Testis (tissue), 3 donors: ENCODE data around the gene METTL25. TPM values are rescaled to one million over a fixed set of nuclear protein-coding genes. Genes with fewer than 3 reads are reported as not detected.

Experiments used
- DNase-seq: peaks from one replicate; pipeline ENCODE4 v3.0.0-alpha.2; 2019
- H3K27ac ChIP-seq, 2 donors: fragments of 200-600 bp; sonication (generic); one replicate each; pipeline ENCODE4 v1.5.1; 2019
- H3K27me3 ChIP-seq: fragments of 200-600 bp; sonication (generic); one replicate; pipeline ENCODE4 v1.5.1; 2019
- H3K36me3 ChIP-seq: fragments of 200-600 bp; sonication (generic); one replicate; pipeline ENCODE4 v1.5.1; 2017; ENCODE audit warnings: low read depth; ENCODE audit errors: missing control alignments
- H3K4me1 ChIP-seq: fragments of 200-600 bp; sonication (generic); one replicate; pipeline ENCODE4 v1.5.1; 2019
- H3K4me3 ChIP-seq, 2 donors: fragments of 200-600 bp; sonication (generic); one replicate each; pipeline ENCODE4 v1.5.1; 2017 to 2019
- H3K9me3 ChIP-seq: fragments of 200-600 bp; sonication (generic); one replicate; pipeline ENCODE4 v1.5.1; 2017
- CTCF ChIP-seq, 3 experiments: fragments of 450-650 bp in 2 of 3; fragments of 200-600 bp in 1 of 3; sonication (generic) in 1 of 3; IDR thresholded peaks; one replicate each; pipeline ENCODE4 v1.5.1; 2016 to 2019; ENCODE audit warnings: antibody characterized with exemption in 3 of 3, mild to moderate bottlenecking in 2 of 3, moderate library complexity in 1 of 3
- POLR2A ChIP-seq: fragments of 450-650 bp; IDR thresholded peaks from one replicate; pipeline ENCODE4 v1.6.1; 2017; ENCODE audit warnings: antibody characterized with exemption, mild to moderate bottlenecking, moderate library complexity
- WGBS, 2 donors: methylation state at CpG; one replicate each; pipeline ENCODE4 v1.1.5; 2018; 5-methylcytosine and 5-hydroxymethylcytosine counted together
- intact Hi-C: fragments of 100-400 bp; cut with DNase I; formaldehyde crosslinking; loops from one replicate; pipeline ENCODE4 v1.15.1; 2023; ENCODE audit warnings: low total_unique reads
- polyA plus RNA-seq: library from polyadenylated mRNA; stranded (reverse); fragments of 350-450 nt; fragmentation: Illumina TruSeq; extraction: RNeasy Lipid Tissue Mini Kit (QIAGEN cat#74804); gene quantifications from one replicate; pipeline ENCODE4 v1.2.3, GENCODE V29; 2014; ENCODE audit warnings: low read depth, low replicate concordance; ENCODE audit not compliant: insufficient read depth
- total RNA-seq, 2 donors: library from RNA; depleted of rRNA; stranded (reverse); fragments of >200 nt; gene quantifications; one replicate each; pipeline ENCODE4 v1.2.3, GENCODE V29; 2016

Gene METTL25
- total and polyA plus RNA-seq, 3 donors from 2014 or later = 9.0 to 11.3 (median 10.8) TPM

GRCh38 chr12:82363990-82364389, 5.7 kb downstream of the METTL25 start:
- no peak for DNase-seq
- no peak overlapping the region for H3K4me3 ChIP-seq
- TF ChIP-seq POLR2A = no peak
- no peak for TF ChIP-seq CTCF (IDR thresholded peaks at IDR 0.05)
- intact Hi-C loops = no loop called here
- H3K9me3 ChIP-seq = no peaks in the 10 kb centered on the region
- no peaks in the 10 kb centered on the region for H3K36me3 ChIP-seq
- H3K27ac ChIP-seq = no peak overlapping the region
- H3K27me3 ChIP-seq = no peaks in the 10 kb centered on the region
- H3K4me1 ChIP-seq = peaks cover 5% of the 10 kb centered on the region
- 76 to 88% methylated on average over 4 of the region's 4 CpGs for WGBS, 2 donors

GRCh38 chr12:82366197-82366596, 7.9 kb downstream of the METTL25 start:
- Histone ChIP-seq H3K27ac (no peak overlapping the region), H3K36me3 (no peaks in the 10 kb centered on the region), H3K4me1 (no peaks in the 10 kb centered on the region), H3K27me3 (no peaks in the 10 kb centered on the region), H3K9me3 (no peaks in the 10 kb centered on the region), H3K4me3 (no peak overlapping the region)
- no peak for DNase-seq
- no peak for TF ChIP-seq CTCF (IDR thresholded peaks at IDR 0.05)
- TF ChIP-seq POLR2A = no peak
- WGBS, 2 donors = 67 to 83% methylated on average over 1 of the region's 1 CpG
- intact Hi-C loops = no loop called here

- no peaks in the 10 kb centered on the region for H3K4me1 ChIP-seq
- 95 to 98% methylated on average over 2 of the region's 2 CpGs for WGBS, 2 donors
- no peak for TF ChIP-seq POLR2A
- TF ChIP-seq CTCF (IDR thresholded peaks at IDR 0.05) = no peak
- H3K36me3 ChIP-seq = no peaks in the 10 kb centered on the region
- no peak overlapping the region for H3K4me3 ChIP-seq
- no peak for DNase-seq
- no peak overlapping the region for H3K27ac ChIP-seq
- intact Hi-C loops = no loop called here
- H3K9me3 ChIP-seq = no peaks in the 10 kb centered on the region
- no peaks in the 10 kb centered on the region for H3K27me3 ChIP-seq
These were observed 16.9 kb downstream of the METTL25 start for GRCh38 chr12:82375201-82375600.

GRCh38 chr12:82378997-82379396, 20.7 kb downstream of the METTL25 start:
- Histone ChIP-seq H3K36me3 (no peaks in the 10 kb centered on the region), H3K9me3 (no peaks in the 10 kb centered on the region), H3K27me3 (no peaks in the 10 kb centered on the region), H3K4me1 (no peaks in the 10 kb centered on the region), H3K27ac (no peak overlapping the region), H3K4me3 (no peak overlapping the region)
- intact Hi-C loops = no loop called here
- no peak for DNase-seq
- no peak for TF ChIP-seq CTCF (IDR thresholded peaks at IDR 0.05)

- H3K27me3 ChIP-seq = no peaks in the 10 kb centered on the region
- intact Hi-C loops = no loop called here
- TF ChIP-seq POLR2A (no peak), CTCF (IDR thresholded peaks at IDR 0.05) (no peak)
- 64 to 66% methylated on average over 2 of the region's 2 CpGs for WGBS, 2 donors
- no peak for DNase-seq
- no peaks in the 10 kb centered on the region for H3K36me3 ChIP-seq
- no peak overlapping the region for H3K4me3 ChIP-seq
- H3K9me3 ChIP-seq = no peaks in the 10 kb centered on the region
- H3K27ac ChIP-seq = no peak overlapping the region
- no peaks in the 10 kb centered on the region for H3K4me1 ChIP-seq
These were observed 25.7 kb downstream of the METTL25 start for GRCh38 chr12:82383930-82384552.
